Inflammatory macrophage (primary cell): ENCODE measurements around the gene FFAR3.
A peak's percentile ranks its signal among the peaks of the same experiment; 100 is the strongest.

Source experiments
- DNase-seq, 2 donors: peaks; one replicate each; pipeline ENCODE4 v3.0.0-alpha.2; 2020 to 2022

Gene FFAR3

DNA sequence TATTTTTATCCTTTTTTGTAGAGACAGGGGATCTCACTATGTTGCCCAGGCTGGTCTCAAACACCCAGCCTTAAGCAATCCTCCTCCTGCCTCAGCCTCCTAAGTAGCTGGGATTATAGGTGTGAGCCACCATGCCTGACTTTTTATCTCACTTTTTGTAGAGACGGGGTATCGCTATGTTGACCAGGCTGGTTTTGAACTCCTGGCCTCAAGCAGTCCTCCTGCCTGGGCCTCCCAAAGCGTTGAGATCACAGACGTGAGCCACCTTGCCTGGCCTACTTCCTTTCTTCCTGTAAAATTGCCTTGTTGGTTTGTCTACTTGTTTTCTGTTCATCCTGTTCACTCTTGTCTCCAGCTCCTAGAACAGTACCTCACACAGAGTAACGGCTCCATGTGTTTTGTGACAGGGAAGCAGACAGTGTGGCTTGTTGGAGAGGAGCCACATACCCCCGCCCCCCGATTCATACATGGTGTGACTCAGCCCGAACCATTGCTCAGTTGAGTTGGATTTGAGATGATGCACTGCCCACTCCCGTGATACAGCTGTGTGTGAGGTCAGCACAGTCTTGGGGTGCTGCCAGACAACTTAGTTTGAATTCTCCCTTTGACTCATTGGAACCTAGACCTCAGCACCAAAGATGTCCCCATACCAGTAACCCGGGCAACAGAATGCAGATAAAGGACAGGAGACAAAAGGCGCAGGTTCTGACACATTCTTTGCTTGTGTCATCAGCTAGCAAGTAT lies 46.8 kb downstream of the FFAR3 start:
- DNase-seq: peak; percentile 36 to 71

DNA sequence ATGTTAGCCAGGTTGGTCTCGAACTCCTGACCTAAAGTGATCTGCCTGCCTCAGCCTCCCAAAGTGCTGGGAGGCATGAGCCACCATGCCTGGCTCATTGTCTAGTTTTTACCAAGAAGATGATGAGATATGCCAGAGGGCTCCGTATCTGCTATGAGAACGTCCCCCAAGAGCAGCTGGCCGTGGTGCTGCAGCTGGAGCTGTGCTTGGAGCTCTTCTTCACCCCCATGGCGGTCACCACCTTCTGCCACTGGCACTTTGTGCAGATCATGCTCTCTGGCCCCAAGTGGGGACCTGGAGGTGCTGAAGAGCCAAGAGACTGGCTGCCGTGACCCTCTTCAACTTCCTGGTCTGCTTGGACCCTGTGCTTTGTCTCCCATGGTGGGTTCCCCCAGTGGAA lies 49.4 kb downstream of the FFAR3 start:
- DNase-seq: no peak

DNA sequence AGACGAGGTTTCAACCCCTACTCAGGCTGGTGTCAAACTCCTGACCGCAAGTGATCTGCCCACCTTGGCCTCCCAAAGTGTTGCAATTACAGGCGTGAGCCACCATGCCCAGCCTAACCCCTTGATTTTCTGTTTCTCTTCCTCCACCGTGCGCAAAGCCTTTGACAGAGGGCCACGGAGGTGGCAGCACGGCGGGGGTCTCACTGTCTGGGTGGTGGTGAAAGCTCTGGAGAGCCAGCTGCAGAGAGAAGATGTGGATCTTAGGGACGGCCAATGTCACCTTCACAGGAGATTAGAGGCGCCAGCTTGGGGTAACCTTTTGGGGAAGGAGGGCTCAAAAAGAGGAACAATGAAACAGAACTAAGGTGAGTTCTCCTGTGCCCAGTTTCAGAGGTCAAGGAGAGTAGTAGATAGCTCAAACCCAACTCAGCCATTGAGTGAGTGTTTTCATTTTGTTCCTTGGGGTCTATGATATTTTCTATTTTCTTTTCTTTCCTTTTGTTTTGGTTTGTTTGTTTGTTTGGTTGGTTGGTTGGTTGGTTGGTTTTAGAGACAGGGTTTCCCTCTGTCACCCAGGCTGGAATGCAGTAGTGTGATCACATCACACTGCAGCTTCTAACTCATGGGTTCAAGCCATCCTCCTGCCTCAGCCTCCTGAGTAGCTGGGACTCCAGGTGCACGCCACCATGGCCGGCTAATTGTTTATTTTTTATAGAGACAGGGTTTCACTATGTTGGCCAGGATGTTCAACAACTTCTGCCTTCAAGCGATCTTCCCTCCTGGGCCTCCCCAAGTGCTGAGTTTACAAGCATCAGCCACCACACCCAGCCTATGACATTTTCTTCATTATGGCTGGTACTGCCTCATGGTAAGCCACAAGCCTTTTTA lies 50.3 kb downstream of the FFAR3 start:
- no peak for DNase-seq

DNA sequence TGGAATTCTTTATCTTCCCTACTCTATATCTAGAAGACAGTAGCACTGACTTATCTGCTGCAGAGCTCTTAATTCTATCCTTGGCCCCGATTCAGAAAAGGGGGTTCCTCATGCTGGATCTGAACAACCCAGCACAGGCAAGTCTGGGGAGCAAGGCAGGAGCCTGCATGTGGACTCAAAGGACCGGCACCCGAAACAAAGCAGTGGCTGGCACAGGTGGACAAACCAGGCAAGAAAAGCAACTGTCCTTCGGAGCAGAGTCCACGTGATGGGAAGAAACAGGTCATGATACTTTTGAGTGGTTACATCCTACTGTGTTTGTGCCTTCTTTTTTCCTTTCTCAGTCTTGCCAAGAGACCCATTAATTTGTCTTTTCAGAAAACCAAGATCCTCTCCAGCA lies 50.9 kb downstream of the FFAR3 start:
- no peak for DNase-seq
